Measurements from ENCODE around the gene SLC5A12.

GRCh38 chr11:26755762-26756161, 33.9 kb upstream of the SLC5A12 start:
- TF ChIP-seq TAF1 (IDR thresholded peaks at IDR 0.05; ENCODE audit: low read depth) (no peak), CTCF (IDR thresholded peaks at IDR 0.05; ENCODE audit: poor library complexity, severe bottlenecking) (no peak), EP300 (conservative IDR thresholded peaks at IDR 0.05; ENCODE audit: poor library complexity, severe bottlenecking) (no peak), POLR2AphosphoS5 (IDR thresholded peaks at IDR 0.05) (no peak), EZH2 (IDR thresholded peaks at IDR 0.05; ENCODE audit: borderline replicate concordance, insufficient read depth, low read length, poor library complexity, severe bottlenecking) (no peak)
- TF ChIP-seq, protein P1, sequence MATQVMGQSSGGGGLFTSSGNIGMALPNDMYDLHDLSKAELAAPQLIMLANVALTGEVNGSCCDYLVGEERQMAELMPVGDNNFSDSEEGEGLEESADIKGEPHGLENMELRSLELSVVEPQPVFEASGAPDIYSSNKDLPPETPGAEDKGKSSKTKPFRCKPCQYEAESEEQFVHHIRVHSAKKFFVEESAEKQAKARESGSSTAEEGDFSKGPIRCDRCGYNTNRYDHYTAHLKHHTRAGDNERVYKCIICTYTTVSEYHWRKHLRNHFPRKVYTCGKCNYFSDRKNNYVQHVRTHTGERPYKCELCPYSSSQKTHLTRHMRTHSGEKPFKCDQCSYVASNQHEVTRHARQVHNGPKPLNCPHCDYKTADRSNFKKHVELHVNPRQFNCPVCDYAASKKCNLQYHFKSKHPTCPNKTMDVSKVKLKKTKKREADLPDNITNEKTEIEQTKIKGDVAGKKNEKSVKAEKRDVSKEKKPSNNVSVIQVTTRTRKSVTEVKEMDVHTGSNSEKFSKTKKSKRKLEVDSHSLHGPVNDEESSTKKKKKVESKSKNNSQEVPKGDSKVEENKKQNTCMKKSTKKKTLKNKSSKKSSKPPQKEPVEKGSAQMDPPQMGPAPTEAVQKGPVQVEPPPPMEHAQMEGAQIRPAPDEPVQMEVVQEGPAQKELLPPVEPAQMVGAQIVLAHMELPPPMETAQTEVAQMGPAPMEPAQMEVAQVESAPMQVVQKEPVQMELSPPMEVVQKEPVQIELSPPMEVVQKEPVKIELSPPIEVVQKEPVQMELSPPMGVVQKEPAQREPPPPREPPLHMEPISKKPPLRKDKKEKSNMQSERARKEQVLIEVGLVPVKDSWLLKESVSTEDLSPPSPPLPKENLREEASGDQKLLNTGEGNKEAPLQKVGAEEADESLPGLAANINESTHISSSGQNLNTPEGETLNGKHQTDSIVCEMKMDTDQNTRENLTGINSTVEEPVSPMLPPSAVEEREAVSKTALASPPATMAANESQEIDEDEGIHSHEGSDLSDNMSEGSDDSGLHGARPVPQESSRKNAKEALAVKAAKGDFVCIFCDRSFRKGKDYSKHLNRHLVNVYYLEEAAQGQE (IDR thresholded peaks at IDR 0.05; ENCODE audit: borderline replicate concordance) = no peak

Measured in neural cell (in vitro differentiated cells).